K562 (cell line): ENCODE measurements around the gene MDFIC2. TPM values are rescaled to one million over a fixed set of nuclear protein-coding genes. Genes with fewer than 3 reads are reported as not detected.

Source experiments
- ATAC-seq: fragments of 200-7000 bp; cut with Tn5 transposase; 3 replicates; pipeline ENCODE4 v1.9.1; 2020; ENCODE audit warnings: moderate library complexity
- BruUV-seq: library from RNA; stranded (reverse); fragments of 400-500 nt; replicated peaks from 2 replicates; lab custom pipeline; 2021; lab: Mats Ljungman, UMichigan
- CTCF ChIA-PET: fragments of 300-600 bp; formaldehyde crosslinking; extraction: SDS; loops from one replicate; lab custom pipeline; 2021; ENCODE audit warnings: low intra/inter-chr PET ratio; lab: Yijun Ruan, JAX
- POLR2A ChIA-PET: fragments of 300-600, 350-650 bp; sonication (Branson Sonifier 250); formaldehyde crosslinking; extraction: SDS; loops from one replicate; lab custom pipeline; 2021; ENCODE audit warnings: antibody characterized with exemption, inconsistent platforms; lab: Yijun Ruan, JAX
- DNase-seq, 4 experiments: peaks; one replicate each; pipeline versions ENCODE4 v3.0.0 to v3.0.0-alpha.2; 2011 to 2018; ENCODE audit warnings: low spot score in 3 of 4, mixed read lengths in 3 of 4; ENCODE audit errors: extremely low read depth in 1 of 4
- FAIRE-seq: peaks from 2 replicates; lab custom pipeline; 2011; peaks lifted over from hg19 to GRCh38; lab: Jason Lieb, UNC
- H2AFZ ChIP-seq: 2 replicates; pipeline ENCODE4 v1.6.0; 2011; ENCODE audit warnings: low read depth, low read length, control low read depth, inconsistent platforms
- H3K27ac ChIP-seq: fragments of 200-600 bp; 3 replicates; pipeline ENCODE4 v1.8.0; 2011; ENCODE audit warnings: low read depth, mild to moderate bottlenecking, control low read depth, inconsistent platforms, low read length, moderate library complexity, mixed read lengths; ENCODE audit errors: extremely low read depth
- H3K27me3 ChIP-seq, 2 experiments: fragments of 300-600 bp in 1 of 2; 2 replicates in 1 of 2; 3 replicates in 1 of 2; pipeline versions ENCODE4 v1.6.0 to v1.8.0; 2011; ENCODE audit warnings: inconsistent platforms in 2 of 2, low read length in 2 of 2, mild to moderate bottlenecking in 1 of 2, mixed read lengths in 1 of 2, moderate library complexity in 1 of 2; ENCODE audit not compliant: control insufficient read depth in 2 of 2, insufficient read depth in 2 of 2
- H3K36me3 ChIP-seq: fragments of 300-600 bp; 3 replicates; pipeline ENCODE4 v1.8.0; 2011; ENCODE audit warnings: mild to moderate bottlenecking, low read length, inconsistent platforms; ENCODE audit not compliant: control insufficient read depth, insufficient read depth
- H3K4me1 ChIP-seq, 2 experiments: fragments of 200-600 bp in 1 of 2; replicated peaks in 1 of 2; 2 replicates in 1 of 2; 3 replicates in 1 of 2; pipeline versions ENCODE4 v1.5.1 to v1.8.0; 2011; ENCODE audit warnings: inconsistent platforms in 2 of 2, low read length in 2 of 2, mild to moderate bottlenecking in 1 of 2, mixed read lengths in 1 of 2, moderate library complexity in 1 of 2; ENCODE audit not compliant: control insufficient read depth in 2 of 2, insufficient read depth in 2 of 2
- H3K4me2 ChIP-seq: 2 replicates; pipeline ENCODE4 v1.6.1; 2011; ENCODE audit warnings: low read length, control low read depth, inconsistent platforms, mixed read lengths; ENCODE audit not compliant: insufficient read depth
- H3K4me3 ChIP-seq: fragments of 200-600 bp; sonication (generic), shearing (Covaris generic); 2 replicates; pipeline ENCODE4 v1.5.1; 2016; ENCODE audit warnings: control low read depth, inconsistent platforms
- H3K79me2 ChIP-seq: fragments of 200-600 bp; 3 replicates; pipeline ENCODE4 v1.8.0; 2011; ENCODE audit warnings: low read length, inconsistent platforms; ENCODE audit not compliant: control insufficient read depth, insufficient read depth
- H3K9ac ChIP-seq, 2 experiments: 2 replicates each; pipeline versions ENCODE4 v1.6.0 to v1.6.1; 2011; ENCODE audit warnings: low read depth in 2 of 2, low read length in 2 of 2, control low read depth in 1 of 2, inconsistent platforms in 1 of 2, mild to moderate bottlenecking in 1 of 2, mixed read lengths in 1 of 2; ENCODE audit not compliant: insufficient read depth in 1 of 2
- H3K9me1 ChIP-seq: one replicate; pipeline ENCODE4 v1.6.0; 2011; ENCODE audit warnings: inconsistent platforms, mild to moderate bottlenecking, low read length, moderate library complexity; ENCODE audit not compliant: control insufficient read depth, insufficient read depth
- H3K9me3 ChIP-seq: replicated peaks from 2 replicates; pipeline ENCODE4 v1.5.1; 2011; ENCODE audit warnings: low read depth, low read length, inconsistent platforms; ENCODE audit not compliant: control insufficient read depth, insufficient read depth
- H4K20me1 ChIP-seq: replicated peaks from 2 replicates; pipeline ENCODE4 v1.6.1; 2011; ENCODE audit warnings: low read length, inconsistent platforms, mixed read lengths; ENCODE audit not compliant: control insufficient read depth, insufficient read depth
- ATF7 ChIP-seq: fragments of 450-650 bp; IDR thresholded peaks from 2 replicates; pipeline ENCODE4 v1.7.1; 2014; ENCODE audit warnings: mild to moderate bottlenecking, moderate library complexity
- CREBBP ChIP-seq: IDR thresholded peaks from one replicate; pipeline ENCODE4 v1.6.1; 2012; ENCODE audit warnings: low read depth, mild to moderate bottlenecking, control low read depth, inconsistent platforms, low read length
- FUS ChIP-seq: fragments of 200-400 bp; formaldehyde crosslinking; optimal IDR thresholded peaks from 2 replicates; pipeline ENCODE3; 2017; ENCODE audit warnings: low read depth, low read length
- HIVEP1 ChIP-seq: fragments of 250-450 bp; sonication (Bioruptor Pico); IDR thresholded peaks from 2 replicates; pipeline ENCODE4 v1.4.0; 2020; ENCODE audit warnings: mild to moderate bottlenecking
- JUN ChIP-seq, 2 experiments: sonication (generic) in 1 of 2; formaldehyde crosslinking in 1 of 2; IDR thresholded peaks; 2 replicates each; pipeline versions ENCODE4 v1.6.1 to v1.8.0; 2012 to 2022; ENCODE audit warnings: borderline replicate concordance in 2 of 2, mild to moderate bottlenecking in 2 of 2, improper control_type of control experiment in 1 of 2, low read depth in 1 of 2, low read length in 1 of 2, missing genetic modification reagents in 1 of 2
- KLF1 ChIP-seq: fragments of 450-650 bp; IDR thresholded peaks from 2 replicates; pipeline ENCODE4 v1.6.1; 2016; ENCODE audit warnings: missing genetic modification characterization, missing compliant biosample characterization
- NFATC3 ChIP-seq: fragments of 450-650 bp; IDR thresholded peaks from 2 replicates; pipeline ENCODE4 v1.6.1; 2017; ENCODE audit warnings: mild to moderate bottlenecking
- NR2F6 ChIP-seq: fragments of 450-650 bp; formaldehyde crosslinking; IDR thresholded peaks from 2 replicates; pipeline ENCODE4 v1.4.0; 2020; ENCODE audit warnings: mild to moderate bottlenecking
- SMAD2 ChIP-seq: fragments of 150-350 bp; IDR thresholded peaks from 2 replicates; pipeline ENCODE4 v1.6.1; 2014; ENCODE audit warnings: low read depth, mild to moderate bottlenecking, low read length
- TFAM ChIP-seq: fragments of 250-450 bp; sonication (Bioruptor Pico); conservative IDR thresholded peaks from 2 replicates; pipeline ENCODE4 v1.5.0; 2021; ENCODE audit warnings: mild to moderate bottlenecking, moderate library complexity
- WGBS: fragments of 100-300 bp; shearing (Covaris generic); methylation state at CpG from one replicate; pipeline ENCODE4 v1.1.6; 2016; ENCODE audit warnings: low coverage, mixed read lengths; ENCODE audit not compliant: insufficient coverage; ENCODE audit errors: missing lambda C conversion rate; 5-methylcytosine and 5-hydroxymethylcytosine counted together
- in situ Hi-C: fragments of 300-500 bp; cut with MboI; formaldehyde crosslinking; loops from 4 replicates; pipeline ENCODE4 v1.15.0; 2018; ENCODE audit warnings: inconsistent platforms, mixed read lengths
- intact Hi-C: fragments of 100-400 bp; cut with micrococcal nuclease; formaldehyde crosslinking; loops from 2 replicates; pipeline ENCODE4 v1.14.2; 2022
- polyA plus RNA-seq, 8 experiments: library from polyadenylated mRNA; depleted of rRNA in 4 of 8; stranded (reverse) in 5 of 8; unstranded in 3 of 8; fragments of >200 nt; fragmentation: Nextera tagmentation in 2 of 8; fragmentation: Illumina TruSeq in 1 of 8; extraction: Ambion mirVana in 2 of 8; extraction: Trizol in 1 of 8; gene quantifications; 2 replicates each; pipeline versions ENCODE4 v1.2.1 to v1.2.3, GENCODE V29; 2011 to 2014; ENCODE audit warnings: inconsistent platforms in 1 of 8, missing spikeins in 1 of 8
- total RNA-seq, 7 experiments: library from RNA; depleted of rRNA in 6 of 7; stranded (reverse); fragments of >200 nt in 6 of 7; fragmentation: Illumina TruSeq in 2 of 7; extraction: Trizol in 2 of 7; gene quantifications; 2 replicates each; pipeline versions ENCODE4 v1.2.1 to v1.2.3, GENCODE V29; 2011 to 2021; ENCODE audit warnings: low replicate concordance in 1 of 7
- TF ChIP-seq, protein P1 (sequence below): fragments of 250-450 bp; sonication (Bioruptor Pico); IDR thresholded peaks from 2 replicates; pipeline ENCODE4 v1.8.0; 2022; ENCODE audit warnings: inconsistent platforms, mild to moderate bottlenecking, moderate library complexity, borderline replicate concordance
- TF ChIP-seq, protein P2 (sequence below): fragments of 450-650 bp; IDR thresholded peaks from 2 replicates; pipeline ENCODE4 v1.6.1; 2016; ENCODE audit warnings: mild to moderate bottlenecking
- TF ChIP-seq, protein P3 (sequence below), 2 experiments: IDR thresholded peaks; 2 replicates each; pipeline ENCODE4 v1.6.1; 2011; ENCODE audit warnings: borderline replicate concordance in 1 of 2, control low read depth in 1 of 2, low read depth in 1 of 2, low read length in 1 of 2, mild to moderate bottlenecking in 1 of 2, mixed read lengths in 1 of 2, moderate library complexity in 1 of 2; ENCODE audit not compliant: insufficient read depth in 1 of 2, insufficient read length in 1 of 2, poor library complexity in 1 of 2, severe bottlenecking in 1 of 2; ENCODE audit errors: extremely low read depth in 1 of 2
- TF ChIP-seq, protein P4 (sequence below): fragments of 450-650 bp; IDR thresholded peaks from 2 replicates; pipeline ENCODE4 v1.6.1; 2016; ENCODE audit warnings: low read depth, mild to moderate bottlenecking, moderate library complexity

Gene MDFIC2
- total and polyA plus RNA-seq, 9 of the 15 experiments (the other 6 are each of a cell fraction or from before 2014, with no cell fraction given): not detected

DNA sequence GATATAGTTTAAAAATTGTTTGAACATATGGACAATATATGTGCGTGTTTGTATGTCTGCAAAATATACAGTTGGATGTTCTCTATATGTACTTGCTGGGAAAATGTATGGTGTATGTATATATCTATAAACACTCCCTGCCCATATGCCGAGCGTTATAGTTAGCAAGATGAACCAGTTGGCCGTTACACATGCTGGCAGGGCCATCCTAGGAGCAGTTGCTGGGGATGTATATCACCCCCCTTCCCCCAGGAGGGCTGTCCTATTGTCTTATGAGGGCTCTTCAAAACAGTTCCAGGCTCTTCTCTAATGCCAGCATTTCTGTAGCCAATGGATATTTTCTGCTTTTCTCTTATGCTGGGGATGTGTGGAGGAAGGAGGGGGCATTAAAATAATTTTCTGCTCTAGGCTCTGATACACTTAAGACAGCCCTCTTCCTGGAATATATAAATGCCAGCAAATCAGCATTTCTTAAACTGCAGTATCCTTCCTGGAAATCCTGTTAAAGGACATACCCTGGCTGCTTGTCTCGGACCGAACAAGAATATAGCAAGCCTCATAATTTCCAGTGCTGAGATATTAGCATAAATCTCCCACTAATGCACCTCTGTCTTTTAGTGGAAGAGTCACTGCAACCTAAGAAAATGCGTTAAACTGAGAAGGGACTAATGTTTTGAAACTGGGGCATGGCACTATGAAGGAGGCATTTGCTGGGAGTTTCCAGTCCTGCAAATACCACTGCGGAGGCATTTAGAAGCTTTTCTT lies 134.4 kb downstream of the MDFIC2 start (continued):
- TF ChIP-seq, protein P1, sequence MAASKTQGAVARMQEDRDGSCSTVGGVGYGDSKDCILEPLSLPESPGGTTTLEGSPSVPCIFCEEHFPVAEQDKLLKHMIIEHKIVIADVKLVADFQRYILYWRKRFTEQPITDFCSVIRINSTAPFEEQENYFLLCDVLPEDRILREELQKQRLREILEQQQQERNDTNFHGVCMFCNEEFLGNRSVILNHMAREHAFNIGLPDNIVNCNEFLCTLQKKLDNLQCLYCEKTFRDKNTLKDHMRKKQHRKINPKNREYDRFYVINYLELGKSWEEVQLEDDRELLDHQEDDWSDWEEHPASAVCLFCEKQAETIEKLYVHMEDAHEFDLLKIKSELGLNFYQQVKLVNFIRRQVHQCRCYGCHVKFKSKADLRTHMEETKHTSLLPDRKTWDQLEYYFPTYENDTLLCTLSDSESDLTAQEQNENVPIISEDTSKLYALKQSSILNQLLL (CRISPR knock-in tag): no peak
- no peak for TF ChIP-seq KLF1 (tag)
- TF ChIP-seq, protein P2, sequence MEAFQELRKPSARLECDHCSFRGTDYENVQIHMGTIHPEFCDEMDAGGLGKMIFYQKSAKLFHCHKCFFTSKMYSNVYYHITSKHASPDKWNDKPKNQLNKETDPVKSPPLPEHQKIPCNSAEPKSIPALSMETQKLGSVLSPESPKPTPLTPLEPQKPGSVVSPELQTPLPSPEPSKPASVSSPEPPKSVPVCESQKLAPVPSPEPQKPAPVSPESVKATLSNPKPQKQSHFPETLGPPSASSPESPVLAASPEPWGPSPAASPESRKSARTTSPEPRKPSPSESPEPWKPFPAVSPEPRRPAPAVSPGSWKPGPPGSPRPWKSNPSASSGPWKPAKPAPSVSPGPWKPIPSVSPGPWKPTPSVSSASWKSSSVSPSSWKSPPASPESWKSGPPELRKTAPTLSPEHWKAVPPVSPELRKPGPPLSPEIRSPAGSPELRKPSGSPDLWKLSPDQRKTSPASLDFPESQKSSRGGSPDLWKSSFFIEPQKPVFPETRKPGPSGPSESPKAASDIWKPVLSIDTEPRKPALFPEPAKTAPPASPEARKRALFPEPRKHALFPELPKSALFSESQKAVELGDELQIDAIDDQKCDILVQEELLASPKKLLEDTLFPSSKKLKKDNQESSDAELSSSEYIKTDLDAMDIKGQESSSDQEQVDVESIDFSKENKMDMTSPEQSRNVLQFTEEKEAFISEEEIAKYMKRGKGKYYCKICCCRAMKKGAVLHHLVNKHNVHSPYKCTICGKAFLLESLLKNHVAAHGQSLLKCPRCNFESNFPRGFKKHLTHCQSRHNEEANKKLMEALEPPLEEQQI: no peak

DNA sequence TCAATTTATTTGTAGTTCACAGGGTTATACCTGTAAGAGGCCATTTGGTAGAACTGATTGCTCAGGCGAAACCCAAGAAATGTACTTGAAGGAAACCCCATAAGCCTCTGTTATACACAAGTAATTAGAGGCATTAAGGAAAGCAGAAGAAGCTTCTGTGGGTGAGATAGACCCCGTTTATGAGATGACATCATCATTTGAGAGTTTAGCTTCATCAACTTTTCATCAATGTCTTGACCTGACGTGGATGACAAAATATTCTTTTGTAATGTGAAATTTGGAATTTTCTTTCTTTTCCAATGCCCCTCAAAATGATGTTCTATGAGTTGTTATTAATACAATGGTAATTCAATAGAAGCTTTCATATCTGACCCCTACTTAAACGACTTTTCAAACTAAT lies 136.2 kb downstream of the MDFIC2 start:
- Histone ChIP-seq H3K9me3 (no peaks in the 10 kb centered on the region), H3K4me3 (no peak overlapping the region), H3K4me1 (no peaks in the 10 kb centered on the region), H4K20me1 (no peaks in the 10 kb centered on the region), H3K9ac (no peak overlapping the region), H3K36me3 (no peaks in the 10 kb centered on the region), H3K79me2 (no peaks in the 10 kb centered on the region), H2AFZ (no peak overlapping the region), H3K4me2 (no peak overlapping the region), H3K9me1 (no peaks in the 10 kb centered on the region), H3K27ac (no peak overlapping the region), H3K27me3 (no peaks in the 10 kb centered on the region)
- FAIRE-seq (no peak), DNase-seq (no peak), ATAC-seq (no peak)
- no TSS peak for BruUV-seq
- POLR2A ChIA-PET: no interaction called here
- 0% methylated on average over 4 of the region's 4 CpGs for WGBS
- CTCF ChIA-PET: interaction anchor here (0.6 kb wide), 1 partner anchor 69 kb away, joined by 3 read pairs; no protein-coding TSS in a partner anchor
- intact Hi-C loops: no loop called here
- in situ Hi-C loops: no loop called here
- TF ChIP-seq, protein P3, sequence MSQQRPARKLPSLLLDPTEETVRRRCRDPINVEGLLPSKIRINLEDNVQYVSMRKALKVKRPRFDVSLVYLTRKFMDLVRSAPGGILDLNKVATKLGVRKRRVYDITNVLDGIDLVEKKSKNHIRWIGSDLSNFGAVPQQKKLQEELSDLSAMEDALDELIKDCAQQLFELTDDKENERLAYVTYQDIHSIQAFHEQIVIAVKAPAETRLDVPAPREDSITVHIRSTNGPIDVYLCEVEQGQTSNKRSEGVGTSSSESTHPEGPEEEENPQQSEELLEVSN (IDR thresholded peaks at IDR 0.05; ENCODE audit: borderline replicate concordance in 1 of 2, extremely low read depth in 1 of 2, insufficient read depth in 1 of 2, insufficient read length in 1 of 2, low read depth in 1 of 2, low read length in 1 of 2, poor library complexity in 1 of 2, severe bottlenecking in 1 of 2): no peak
- TF ChIP-seq JUN (IDR thresholded peaks at IDR 0.05; ENCODE audit: borderline replicate concordance, low read depth, low read length) (no peak), JUN (CRISPR knock-in tag; IDR thresholded peaks at IDR 0.05; ENCODE audit: borderline replicate concordance) (no peak), ATF7 (no peak), HIVEP1 (CRISPR knock-in tag) (no peak), SMAD2 (no peak), CREBBP (no peak), FUS (no peak), NR2F6 (CRISPR knock-in tag) (no peak), NFATC3 (no peak), TFAM (CRISPR knock-in tag) (no peak)
- TF ChIP-seq, protein P4, sequence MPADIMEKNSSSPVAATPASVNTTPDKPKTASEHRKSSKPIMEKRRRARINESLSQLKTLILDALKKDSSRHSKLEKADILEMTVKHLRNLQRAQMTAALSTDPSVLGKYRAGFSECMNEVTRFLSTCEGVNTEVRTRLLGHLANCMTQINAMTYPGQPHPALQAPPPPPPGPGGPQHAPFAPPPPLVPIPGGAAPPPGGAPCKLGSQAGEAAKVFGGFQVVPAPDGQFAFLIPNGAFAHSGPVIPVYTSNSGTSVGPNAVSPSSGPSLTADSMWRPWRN: no peak
